HepG2 (cell line): Measurements from ENCODE around the gene TGFA. TPM values are rescaled to one million over a fixed set of nuclear protein-coding genes. Genes with fewer than 3 reads are reported as not detected.

Experiments
- AHR ChIP-seq: IDR thresholded peaks from 2 replicates; pipeline ENCODE4 v1.6.1; 2018; ENCODE audit warnings: missing genetic modification reagents, missing compliant biosample characterization
- BRD4 ChIP-seq: sonication (generic); formaldehyde crosslinking; IDR thresholded peaks from 2 replicates; pipeline ENCODE4 v1.4.0; 2020; ENCODE audit warnings: missing genetic modification reagents
- CBFB ChIP-seq: sonication (generic); formaldehyde crosslinking; IDR thresholded peaks from 2 replicates; pipeline ENCODE4 v1.4.0; 2020; ENCODE audit warnings: missing genetic modification reagents
- EED ChIP-seq: sonication (generic); formaldehyde crosslinking; IDR thresholded peaks from 2 replicates; pipeline ENCODE4 v1.5.0; 2020; ENCODE audit warnings: mild to moderate bottlenecking, missing genetic modification reagents
- FOXA3 ChIP-seq: IDR thresholded peaks from 2 replicates; pipeline ENCODE4 v1.6.1; 2016; ENCODE audit warnings: missing genetic modification reagents, missing compliant biosample characterization
- GATAD2A ChIP-seq: IDR thresholded peaks from 2 replicates; pipeline ENCODE4 v1.6.1; 2016
- JARID2 ChIP-seq: sonication (generic); formaldehyde crosslinking; IDR thresholded peaks from 2 replicates; pipeline ENCODE4 v1.8.1; 2023; ENCODE audit warnings: missing genetic modification reagents, inconsistent platforms; ENCODE audit not compliant: insufficient replicate concordance
- KDM1A ChIP-seq: IDR thresholded peaks from 2 replicates; pipeline ENCODE4 v1.6.1; 2016; ENCODE audit warnings: missing compliant biosample characterization
- MAF1 ChIP-seq: sonication (generic); formaldehyde crosslinking; IDR thresholded peaks from 2 replicates; pipeline ENCODE4 v1.5.0; 2020; ENCODE audit warnings: missing genetic modification reagents, borderline replicate concordance
- MIXL1 ChIP-seq: IDR thresholded peaks from 2 replicates; pipeline ENCODE4 v1.6.1; 2016
- NAIF1 ChIP-seq: sonication (generic); formaldehyde crosslinking; IDR thresholded peaks from 2 replicates; pipeline ENCODE4 v1.5.0; 2020; ENCODE audit warnings: mild to moderate bottlenecking, missing genetic modification reagents, borderline replicate concordance
- POLR2A ChIP-seq, 2 experiments: IDR thresholded peaks; 2 replicates each; pipeline ENCODE4 v1.6.1; 2011; ENCODE audit warnings: low read depth in 2 of 2, low read length in 2 of 2, mild to moderate bottlenecking in 1 of 2, moderate library complexity in 1 of 2; ENCODE audit not compliant: insufficient read depth in 1 of 2
- POLR2AphosphoS5 ChIP-seq: IDR thresholded peaks from 2 replicates; pipeline ENCODE4 v1.6.1; 2012; ENCODE audit warnings: low read depth, low read length
- RBM22 ChIP-seq: fragments of 200-400 bp; formaldehyde crosslinking; optimal IDR thresholded peaks from 2 replicates; pipeline ENCODE3; 2017; ENCODE audit warnings: mild to moderate bottlenecking, low read length, moderate library complexity
- RBM39 ChIP-seq: fragments of 200-400 bp; formaldehyde crosslinking; IDR thresholded peaks from one replicate; pipeline ENCODE4 v1.6.1; 2018; ENCODE audit warnings: antibody characterized with exemption, mild to moderate bottlenecking, low read depth, low read length; ENCODE audit not compliant: poor library complexity, severe bottlenecking
- RFX1 ChIP-seq: fragments of 450-650 bp; IDR thresholded peaks from 2 replicates; pipeline ENCODE4 v1.6.1; 2017
- RXRB ChIP-seq: IDR thresholded peaks from 2 replicates; pipeline ENCODE4 v1.6.1; 2016; ENCODE audit warnings: borderline replicate concordance, missing genetic modification reagents, missing compliant biosample characterization
- SRSF9 ChIP-seq: fragments of 200-400 bp; formaldehyde crosslinking; IDR thresholded peaks from 2 replicates; pipeline ENCODE4 v1.6.1; 2018; ENCODE audit warnings: borderline replicate concordance, mild to moderate bottlenecking, low read depth, low read length; ENCODE audit not compliant: insufficient read depth, poor library complexity, severe bottlenecking
- ZMYM3 ChIP-seq: sonication (generic); formaldehyde crosslinking; IDR thresholded peaks from 2 replicates; pipeline ENCODE4 v1.5.1; 2020; ENCODE audit warnings: mild to moderate bottlenecking, missing genetic modification reagents
- ZNF644 ChIP-seq: IDR thresholded peaks from 2 replicates; pipeline ENCODE4 v1.6.1; 2016; ENCODE audit warnings: low read depth
- ZNF703 ChIP-seq: sonication (generic); formaldehyde crosslinking; IDR thresholded peaks from 2 replicates; pipeline ENCODE4 v1.5.1; 2020; ENCODE audit warnings: missing genetic modification reagents, mild to moderate bottlenecking, moderate library complexity, borderline replicate concordance
- ZNF772 ChIP-seq: sonication (generic); formaldehyde crosslinking; IDR thresholded peaks from 2 replicates; pipeline ENCODE4 v1.5.0; 2020; ENCODE audit warnings: mild to moderate bottlenecking, missing genetic modification reagents
- ZNF777 ChIP-seq: sonication (generic); formaldehyde crosslinking; IDR thresholded peaks from 2 replicates; pipeline ENCODE4 v1.4.0; 2020; ENCODE audit warnings: missing genetic modification reagents
- ZNF784 ChIP-seq: sonication (generic); formaldehyde crosslinking; IDR thresholded peaks from 2 replicates; pipeline ENCODE4 v1.5.1; 2020; ENCODE audit warnings: missing genetic modification reagents, mild to moderate bottlenecking, borderline replicate concordance
- ZSCAN25 ChIP-seq: sonication (generic); formaldehyde crosslinking; IDR thresholded peaks from 2 replicates; pipeline ENCODE4 v1.8.0; 2022; ENCODE audit warnings: mild to moderate bottlenecking, missing genetic modification reagents
- polyA plus RNA-seq, 8 experiments: library from polyadenylated mRNA; depleted of rRNA in 3 of 8; stranded (reverse) in 7 of 8; unstranded in 1 of 8; fragments of >200 nt; fragmentation: Illumina TruSeq in 4 of 8; extraction: Trizol in 4 of 8; gene quantifications; 2 replicates each; pipeline versions ENCODE4 v1.2.1 to v1.2.3, GENCODE V29; 2011 to 2016; ENCODE audit warnings: low read depth in 4 of 8, missing spikeins in 1 of 8, mixed read lengths in 1 of 8; ENCODE audit not compliant: insufficient read depth in 1 of 8
- total RNA-seq, 5 experiments: library from RNA; depleted of rRNA; stranded (reverse); fragments of >200 nt; fragmentation: Illumina TruSeq; extraction: Trizol; gene quantifications; 2 replicates each; pipeline ENCODE4 v1.2.3, GENCODE V29; 2016; ENCODE audit warnings: low read depth in 1 of 5
- TF ChIP-seq, protein P1 (sequence below): IDR thresholded peaks from 2 replicates; pipeline ENCODE4 v1.6.1; 2016; ENCODE audit warnings: missing genetic modification reagents, missing compliant biosample characterization
- TF ChIP-seq, protein P2 (sequence below): sonication (generic); formaldehyde crosslinking; IDR thresholded peaks from 2 replicates; pipeline ENCODE4 v1.4.0; 2020; ENCODE audit warnings: missing genetic modification reagents, borderline replicate concordance

TGFA gene
- total and polyA plus RNA-seq, 2 of the 13 experiments (the other 11 are each of a cell fraction or from before 2014, with no cell fraction given) = 7.8 to 15.3 TPM

DNA sequence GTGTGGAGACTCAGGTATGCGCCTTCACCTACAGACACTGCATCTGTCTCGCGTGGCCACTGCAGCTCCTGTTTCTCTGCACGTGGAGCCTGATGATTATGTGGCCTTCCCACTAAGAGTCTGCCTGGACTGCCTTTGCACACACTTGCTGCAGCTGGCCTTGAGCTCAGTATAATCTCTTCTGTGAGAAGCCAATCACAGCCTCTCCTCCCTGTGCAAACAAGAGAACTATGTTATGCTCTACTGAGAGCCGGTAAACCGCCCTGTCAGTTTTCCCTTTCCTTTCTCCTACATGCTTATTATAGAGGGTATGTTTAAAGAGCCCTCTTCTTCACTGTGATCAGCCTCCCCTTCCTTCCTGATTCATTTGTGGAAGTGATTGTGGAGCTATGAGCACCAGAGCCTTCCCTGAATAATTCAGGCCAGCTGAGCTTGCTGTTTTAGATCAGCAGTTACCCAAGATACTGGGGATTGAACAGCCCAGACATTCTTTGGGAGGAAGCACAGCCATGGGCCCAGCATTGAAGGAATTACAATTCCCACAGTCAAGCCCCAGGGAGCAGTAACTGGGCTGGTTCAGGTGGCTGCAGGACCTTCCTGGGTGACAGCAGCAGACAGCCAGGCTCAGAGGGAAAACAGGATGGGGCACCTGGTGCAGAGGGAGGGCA is 3.7 kb upstream of the TGFA start (continued):
- TF ChIP-seq JARID2 (CRISPR knock-in tag) = no peak
- TF ChIP-seq, protein P1, sequence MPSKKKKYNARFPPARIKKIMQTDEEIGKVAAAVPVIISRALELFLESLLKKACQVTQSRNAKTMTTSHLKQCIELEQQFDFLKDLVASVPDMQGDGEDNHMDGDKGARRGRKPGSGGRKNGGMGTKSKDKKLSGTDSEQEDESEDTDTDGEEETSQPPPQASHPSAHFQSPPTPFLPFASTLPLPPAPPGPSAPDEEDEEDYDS = peak; percentile 91
- TF ChIP-seq ZNF644 = 0 out of 2 replicates have a peak, but pooled peaks have one; percentile 33
- TF ChIP-seq AHR (CRISPR knock-in tag) = no peak
- no peak for TF ChIP-seq SRSF9
- 0 out of 2 replicates have a peak, but pooled peaks have one; percentile 36 for TF ChIP-seq RXRB (CRISPR knock-in tag)
- peak; percentile 74; the same call in 1 of the 2 replicates for TF ChIP-seq ZSCAN25 (CRISPR knock-in tag)
- TF ChIP-seq MAF1 = no peak
- TF ChIP-seq POLR2A (IDR thresholded peaks at IDR 0.05; ENCODE audit: insufficient read depth in 1 of 2, low read depth in 2 of 2, low read length in 2 of 2) = peak; percentile 75 to 89
- no peak for TF ChIP-seq CBFB
- TF ChIP-seq RFX1 = no peak
- no peak; the same call in 1 of the 2 replicates for TF ChIP-seq ZMYM3 (CRISPR knock-in tag)
- TF ChIP-seq ZNF777 (CRISPR knock-in tag) = peak; percentile 57; the same call in 1 of the 2 replicates
- TF ChIP-seq NAIF1 = no peak
- no peak for TF ChIP-seq EED (CRISPR knock-in tag)
- no peak for TF ChIP-seq RBM22
- no peak; the same call in 1 of the 2 replicates for TF ChIP-seq ZNF772 (CRISPR knock-in tag)
- TF ChIP-seq, protein P2, sequence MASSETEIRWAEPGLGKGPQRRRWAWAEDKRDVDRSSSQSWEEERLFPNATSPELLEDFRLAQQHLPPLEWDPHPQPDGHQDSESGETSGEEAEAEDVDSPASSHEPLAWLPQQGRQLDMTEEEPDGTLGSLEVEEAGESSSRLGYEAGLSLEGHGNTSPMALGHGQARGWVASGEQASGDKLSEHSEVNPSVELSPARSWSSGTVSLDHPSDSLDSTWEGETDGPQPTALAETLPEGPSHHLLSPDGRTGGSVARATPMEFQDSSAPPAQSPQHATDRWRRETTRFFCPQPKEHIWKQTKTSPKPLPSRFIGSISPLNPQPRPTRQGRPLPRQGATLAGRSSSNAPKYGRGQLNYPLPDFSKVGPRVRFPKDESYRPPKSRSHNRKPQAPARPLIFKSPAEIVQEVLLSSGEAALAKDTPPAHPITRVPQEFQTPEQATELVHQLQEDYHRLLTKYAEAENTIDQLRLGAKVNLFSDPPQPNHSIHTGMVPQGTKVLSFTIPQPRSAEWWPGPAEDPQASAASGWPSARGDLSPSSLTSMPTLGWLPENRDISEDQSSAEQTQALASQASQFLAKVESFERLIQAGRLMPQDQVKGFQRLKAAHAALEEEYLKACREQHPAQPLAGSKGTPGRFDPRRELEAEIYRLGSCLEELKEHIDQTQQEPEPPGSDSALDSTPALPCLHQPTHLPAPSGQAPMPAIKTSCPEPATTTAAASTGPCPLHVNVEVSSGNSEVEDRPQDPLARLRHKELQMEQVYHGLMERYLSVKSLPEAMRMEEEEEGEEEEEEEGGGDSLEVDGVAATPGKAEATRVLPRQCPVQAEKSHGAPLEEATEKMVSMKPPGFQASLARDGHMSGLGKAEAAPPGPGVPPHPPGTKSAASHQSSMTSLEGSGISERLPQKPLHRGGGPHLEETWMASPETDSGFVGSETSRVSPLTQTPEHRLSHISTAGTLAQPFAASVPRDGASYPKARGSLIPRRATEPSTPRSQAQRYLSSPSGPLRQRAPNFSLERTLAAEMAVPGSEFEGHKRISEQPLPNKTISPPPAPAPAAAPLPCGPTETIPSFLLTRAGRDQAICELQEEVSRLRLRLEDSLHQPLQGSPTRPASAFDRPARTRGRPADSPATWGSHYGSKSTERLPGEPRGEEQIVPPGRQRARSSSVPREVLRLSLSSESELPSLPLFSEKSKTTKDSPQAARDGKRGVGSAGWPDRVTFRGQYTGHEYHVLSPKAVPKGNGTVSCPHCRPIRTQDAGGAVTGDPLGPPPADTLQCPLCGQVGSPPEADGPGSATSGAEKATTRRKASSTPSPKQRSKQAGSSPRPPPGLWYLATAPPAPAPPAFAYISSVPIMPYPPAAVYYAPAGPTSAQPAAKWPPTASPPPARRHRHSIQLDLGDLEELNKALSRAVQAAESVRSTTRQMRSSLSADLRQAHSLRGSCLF (CRISPR knock-in tag) = no peak
- peak; percentile 43; the same call in 1 of the 2 replicates for TF ChIP-seq MIXL1 (CRISPR knock-in tag)
- TF ChIP-seq KDM1A (CRISPR knock-in tag) = peak; percentile 5; the same call in 1 of the 2 replicates
- no peak for TF ChIP-seq ZNF703
- peak; percentile 82 for TF ChIP-seq POLR2AphosphoS5
- peak; percentile 85 for TF ChIP-seq FOXA3 (CRISPR knock-in tag)
- no peak for TF ChIP-seq RBM39
- peak; percentile 56; the same call in 1 of the 2 replicates for TF ChIP-seq ZNF784
- TF ChIP-seq BRD4 (CRISPR knock-in tag) = 0 out of 2 replicates have a peak, but pooled peaks have one; percentile 49
- TF ChIP-seq GATAD2A (CRISPR knock-in tag) = peak; percentile 77
